ENCODE measurements around the gene DKK2. TPM values are rescaled to one million over a fixed set of nuclear protein-coding genes. Genes with fewer than 3 reads are reported as not detected.

The DKK2 gene
- total and polyA plus RNA-seq, 5 donors, result 0.91 to 4.0 (median 2.7) TPM

DNA sequence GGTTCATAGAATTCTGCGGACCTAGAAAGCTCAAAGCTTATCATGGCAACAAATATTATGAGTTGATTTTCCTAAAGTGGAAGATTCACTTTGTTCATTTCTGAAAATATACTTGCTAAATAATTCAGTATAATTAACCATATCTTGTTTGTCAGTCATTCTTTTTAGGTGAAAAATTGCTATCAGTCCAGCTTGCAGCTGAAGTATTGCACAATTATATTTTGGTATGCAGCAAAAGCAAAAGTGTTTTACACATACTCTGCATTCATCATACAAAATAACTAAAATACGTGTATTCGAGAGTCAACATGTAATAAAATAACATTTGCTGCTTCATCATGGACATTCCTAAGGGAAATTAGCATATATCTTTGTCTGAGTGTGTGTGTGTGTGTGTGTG is 24.8 kb downstream of the DKK2 start:
- no peak overlapping the region for H3K4me3 ChIP-seq (ENCODE audit: low read length)
- DNase-seq (no peak), ATAC-seq (no peak)
- WGBS, result 75% methylated on average over 3 of the region's 3 CpGs
- intact Hi-C loops (cut with DNase I), result no loop called here
- no peaks in the 10 kb centered on the region for H3K9me3 ChIP-seq (ENCODE audit: control insufficient read depth, low read length)
- H3K27me3 ChIP-seq (ENCODE audit: control insufficient read depth, insufficient read depth), result no peaks in the 10 kb centered on the region
- H3K4me1 ChIP-seq (ENCODE audit: control insufficient read depth, insufficient read depth, low read length), result no peaks in the 10 kb centered on the region
- no peak overlapping the region for H3K27ac ChIP-seq (ENCODE audit: low read length)

GRCh38 chr4:107009196-107009968 is 26.7 kb downstream of the DKK2 start:
- intact Hi-C loops (cut with DNase I), result no loop called here
- DNase-seq (no peak), ATAC-seq (no peak)
- no peaks in the 10 kb centered on the region for H3K4me1 ChIP-seq (ENCODE audit: control insufficient read depth, insufficient read depth, low read length)
- H3K4me3 ChIP-seq (ENCODE audit: low read length), result no peak overlapping the region
- no peaks in the 10 kb centered on the region for H3K9me3 ChIP-seq (ENCODE audit: control insufficient read depth, low read length)
- H3K27me3 ChIP-seq (ENCODE audit: control insufficient read depth, insufficient read depth), result no peaks in the 10 kb centered on the region
- 69% methylated on average over 3 of the region's 3 CpGs for WGBS
- no peak overlapping the region for H3K27ac ChIP-seq (ENCODE audit: low read length)

- intact Hi-C loops (cut with DNase I), result no loop called here
These were observed 28.0 kb downstream of the DKK2 start for GRCh38 chr4:107008115-107008514.

DNA sequence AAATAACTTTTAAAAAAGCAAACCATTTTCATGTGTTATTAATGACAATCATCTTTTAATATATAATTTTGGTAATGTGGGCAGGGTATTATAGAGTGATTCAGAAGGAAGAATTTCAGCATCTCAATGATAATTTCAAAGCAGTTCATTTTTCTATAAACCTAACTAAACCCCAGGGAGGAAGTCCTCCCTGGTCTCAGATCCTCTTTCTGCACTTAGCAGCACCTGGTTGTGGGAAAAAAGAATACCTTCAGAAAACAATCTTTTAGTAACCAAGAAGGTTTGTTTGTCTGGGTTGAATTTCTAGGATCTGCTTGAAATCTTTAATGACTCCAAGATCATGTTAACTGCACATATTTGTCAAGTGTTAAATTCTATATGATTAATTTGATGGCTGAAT is 29.9 kb downstream of the DKK2 start:
- H3K4me3 ChIP-seq (ENCODE audit: low read length), result no peak overlapping the region
- no peaks in the 10 kb centered on the region for H3K4me1 ChIP-seq (ENCODE audit: control insufficient read depth, insufficient read depth, low read length)
- DNase-seq (no peak), ATAC-seq (no peak)
- no peaks in the 10 kb centered on the region for H3K27me3 ChIP-seq (ENCODE audit: control insufficient read depth, insufficient read depth)
- H3K9me3 ChIP-seq (ENCODE audit: control insufficient read depth, low read length), result no peaks in the 10 kb centered on the region
- H3K27ac ChIP-seq (ENCODE audit: low read length), result no peak overlapping the region
- intact Hi-C loops (cut with DNase I), result no loop called here

More at GRCh38 chr4:107008115-107008514, 28.0 kb downstream of the DKK2 start:
- H3K4me3 ChIP-seq (ENCODE audit: low read length), result no peak overlapping the region
- H3K27me3 ChIP-seq (ENCODE audit: control insufficient read depth, insufficient read depth), result no peaks in the 10 kb centered on the region
- H3K27ac ChIP-seq (ENCODE audit: low read length), result no peak overlapping the region
- no peaks in the 10 kb centered on the region for H3K4me1 ChIP-seq (ENCODE audit: control insufficient read depth, insufficient read depth, low read length)
- no peak for DNase-seq
- no peak for ATAC-seq
- H3K9me3 ChIP-seq (ENCODE audit: control insufficient read depth, low read length), result no peaks in the 10 kb centered on the region
- 83% methylated on average over 2 of the region's 2 CpGs for WGBS

- DNase-seq, result no peak
- Histone ChIP-seq H3K27me3 (ENCODE audit: control insufficient read depth, insufficient read depth) (no peaks in the 10 kb centered on the region), H3K4me1 (ENCODE audit: control insufficient read depth, insufficient read depth, low read length) (no peaks in the 10 kb centered on the region), H3K27ac (ENCODE audit: low read length) (no peak overlapping the region), H3K4me3 (ENCODE audit: low read length) (no peak overlapping the region), H3K9me3 (ENCODE audit: control insufficient read depth, low read length) (no peaks in the 10 kb centered on the region)
- ATAC-seq, result no peak
- WGBS, result 16% methylated on average over 2 of the region's 2 CpGs
- intact Hi-C loops (cut with DNase I), result no loop called here
These were observed 39.6 kb downstream of the DKK2 start for GRCh38 chr4:106996490-106996889.

DNA sequence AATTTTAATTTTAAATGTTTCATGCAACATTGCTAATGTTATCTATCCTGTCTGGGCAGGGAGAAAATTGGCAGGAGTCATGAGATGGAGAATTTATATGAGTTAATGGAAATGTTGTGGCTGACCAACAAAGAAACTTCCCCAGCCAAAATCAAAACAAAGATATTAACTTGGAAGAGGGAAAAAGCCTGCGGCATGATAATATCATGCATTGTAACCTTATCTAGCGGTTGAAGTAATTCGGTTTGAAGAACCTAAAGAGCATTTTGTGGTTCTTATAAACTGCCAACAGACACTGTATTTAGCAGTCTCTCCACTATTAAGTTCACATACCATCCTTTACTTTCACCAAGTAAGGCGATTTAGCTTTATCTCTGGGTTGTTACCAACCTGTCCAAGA is 42.3 kb downstream of the DKK2 start:
- H3K4me1 ChIP-seq (ENCODE audit: control insufficient read depth, insufficient read depth, low read length), result no peaks in the 10 kb centered on the region
- H3K4me3 ChIP-seq (ENCODE audit: low read length), result no peak overlapping the region
- intact Hi-C loops (cut with DNase I), result no loop called here
- DNase-seq (no peak), ATAC-seq (no peak)
- no peak overlapping the region for H3K27ac ChIP-seq (ENCODE audit: low read length)
- H3K27me3 ChIP-seq (ENCODE audit: control insufficient read depth, insufficient read depth), result no peaks in the 10 kb centered on the region
- 50% methylated on average over 4 of the region's 4 CpGs for WGBS
- H3K9me3 ChIP-seq (ENCODE audit: control insufficient read depth, low read length), result no peaks in the 10 kb centered on the region

DNA sequence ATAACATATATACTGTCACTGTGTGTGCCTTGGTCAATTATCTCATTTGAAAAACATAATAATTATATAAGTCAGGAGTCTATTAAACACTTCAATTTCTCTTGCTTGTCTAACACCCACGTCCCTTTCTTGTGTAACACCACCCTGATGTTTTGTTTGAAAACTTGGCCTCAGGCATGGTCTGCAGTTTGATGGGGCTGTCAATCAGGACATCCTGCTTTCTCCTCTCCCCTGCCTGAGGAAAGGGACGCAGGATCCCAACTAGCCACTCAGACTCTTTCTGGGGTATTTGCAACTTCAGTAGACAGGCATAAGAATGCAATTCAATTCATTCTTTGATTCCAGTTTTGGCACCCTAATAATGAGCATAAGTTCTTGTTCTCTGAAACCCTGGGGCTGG is 48.8 kb downstream of the DKK2 start:
- DNase-seq, result no peak
- H3K27ac ChIP-seq (ENCODE audit: low read length), result no peak overlapping the region
- H3K4me3 ChIP-seq (ENCODE audit: low read length), result no peak overlapping the region
- intact Hi-C loops (cut with DNase I), result no loop called here
- 51% methylated on average over 2 of the region's 2 CpGs for WGBS
- H3K9me3 ChIP-seq (ENCODE audit: control insufficient read depth, low read length), result no peaks in the 10 kb centered on the region
- no peak for ATAC-seq
- no peaks in the 10 kb centered on the region for H3K27me3 ChIP-seq (ENCODE audit: control insufficient read depth, insufficient read depth)
- no peaks in the 10 kb centered on the region for H3K4me1 ChIP-seq (ENCODE audit: control insufficient read depth, insufficient read depth, low read length)

- no peaks in the 10 kb centered on the region for H3K4me1 ChIP-seq (ENCODE audit: control insufficient read depth, insufficient read depth, low read length)
- H3K9me3 ChIP-seq (ENCODE audit: control insufficient read depth, low read length), result no peaks in the 10 kb centered on the region
- ATAC-seq (no peak), DNase-seq (no peak)
- 40% methylated on average over 1 of the region's 1 CpG for WGBS
- no peaks in the 10 kb centered on the region for H3K27me3 ChIP-seq (ENCODE audit: control insufficient read depth, insufficient read depth)
- no peak overlapping the region for H3K4me3 ChIP-seq (ENCODE audit: low read length)
- intact Hi-C loops (cut with DNase I), result no loop called here
- no peak overlapping the region for H3K27ac ChIP-seq (ENCODE audit: low read length)
These were observed 49.6 kb downstream of the DKK2 start for GRCh38 chr4:106986486-106986885.

DNA sequence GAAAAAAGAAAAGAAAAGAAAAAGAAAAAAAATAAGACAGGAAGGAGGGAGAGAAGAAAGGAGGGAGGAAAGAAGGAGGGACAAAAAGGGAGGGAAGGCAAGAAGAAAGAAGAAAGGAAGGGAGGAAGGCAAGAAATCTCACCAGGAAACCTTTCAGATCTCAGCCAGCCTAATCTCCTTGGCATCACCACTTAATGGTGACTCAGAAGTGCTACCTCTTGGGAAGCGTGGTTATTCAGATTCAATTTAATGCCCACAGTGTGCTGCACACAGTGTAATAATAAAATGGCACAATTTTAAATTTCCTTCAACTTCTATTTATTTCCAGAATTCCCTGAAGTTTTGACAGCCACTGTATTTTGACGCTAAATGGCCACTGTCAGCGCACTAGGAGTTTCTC is 50.3 kb downstream of the DKK2 start:
- H3K27me3 ChIP-seq (ENCODE audit: control insufficient read depth, insufficient read depth), result no peaks in the 10 kb centered on the region
- WGBS, result 67% methylated on average over 3 of the region's 3 CpGs
- H3K27ac ChIP-seq (ENCODE audit: low read length), result no peak overlapping the region

DNA sequence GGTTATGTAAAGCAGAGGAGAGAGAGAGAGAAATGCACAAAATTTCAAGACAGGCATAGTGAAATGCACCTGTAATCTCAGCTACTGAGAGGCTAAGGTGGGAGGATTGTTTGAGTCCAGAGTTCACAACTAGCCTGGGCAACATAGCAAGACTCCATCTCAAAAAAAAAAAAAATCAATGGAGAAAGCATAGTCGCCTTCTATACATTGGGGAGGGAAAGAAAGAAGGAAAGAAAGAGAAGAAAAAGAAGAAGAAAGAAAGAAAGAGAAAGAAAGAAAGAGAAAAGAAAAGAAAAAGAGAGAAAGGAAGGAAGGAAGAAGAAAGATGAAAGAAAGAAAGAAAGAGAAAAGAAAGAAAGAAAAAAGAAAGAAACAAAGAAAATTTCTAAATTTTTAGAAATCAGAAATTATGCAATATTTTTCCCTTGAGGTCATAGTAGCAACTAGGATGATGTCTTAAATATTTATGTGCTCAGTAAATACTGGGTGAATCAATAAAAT is 53.4 kb downstream of the DKK2 start:
- Histone ChIP-seq H3K4me1 (ENCODE audit: control insufficient read depth, insufficient read depth, low read length) (no peaks in the 10 kb centered on the region), H3K9me3 (ENCODE audit: control insufficient read depth, low read length) (no peaks in the 10 kb centered on the region), H3K27me3 (ENCODE audit: control insufficient read depth, insufficient read depth) (no peaks in the 10 kb centered on the region), H3K4me3 (ENCODE audit: low read length) (no peak overlapping the region), H3K27ac (ENCODE audit: low read length) (no peak overlapping the region)
- WGBS, result 73% methylated on average over 1 of the region's 1 CpG
- no peak for ATAC-seq
- DNase-seq, result no peak
- intact Hi-C loops (cut with DNase I), result no loop called here

More for the DNA sequence above, 50.3 kb downstream of the DKK2 start:
- Histone ChIP-seq H3K4me1 (ENCODE audit: control insufficient read depth, insufficient read depth, low read length) (no peaks in the 10 kb centered on the region), H3K9me3 (ENCODE audit: control insufficient read depth, low read length) (no peaks in the 10 kb centered on the region), H3K4me3 (ENCODE audit: low read length) (no peak overlapping the region)
- no peak for DNase-seq
- intact Hi-C loops (cut with DNase I), result no loop called here
- no peak for ATAC-seq

DNA sequence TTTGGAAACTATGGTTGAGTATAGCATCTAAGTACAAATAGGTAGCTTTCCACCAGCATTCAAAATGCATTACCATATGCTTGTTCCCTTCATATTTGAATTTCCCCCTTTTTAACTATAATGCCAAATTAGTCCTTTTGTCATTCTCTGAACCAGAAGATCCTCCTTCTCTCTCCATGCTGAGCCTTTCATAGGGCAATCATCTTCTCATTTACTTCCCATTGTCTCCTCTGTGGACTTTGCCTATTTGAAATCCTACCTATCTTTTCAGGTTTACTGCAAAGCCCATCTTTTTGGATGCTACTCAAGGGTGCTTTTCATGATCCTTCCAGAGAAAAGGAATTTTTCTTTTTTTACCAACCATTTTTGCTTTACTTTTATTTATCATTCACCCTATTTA is 54.7 kb downstream of the DKK2 start:
- H3K9me3 ChIP-seq (ENCODE audit: control insufficient read depth, low read length), result no peaks in the 10 kb centered on the region
- no peak overlapping the region for H3K4me3 ChIP-seq (ENCODE audit: low read length)
- DNase-seq (no peak), ATAC-seq (no peak)
- intact Hi-C loops (cut with DNase I), result no loop called here
- no peaks in the 10 kb centered on the region for H3K27me3 ChIP-seq (ENCODE audit: control insufficient read depth, insufficient read depth)
- H3K4me1 ChIP-seq (ENCODE audit: control insufficient read depth, insufficient read depth, low read length), result no peaks in the 10 kb centered on the region
- no peak overlapping the region for H3K27ac ChIP-seq (ENCODE audit: low read length)

DNA sequence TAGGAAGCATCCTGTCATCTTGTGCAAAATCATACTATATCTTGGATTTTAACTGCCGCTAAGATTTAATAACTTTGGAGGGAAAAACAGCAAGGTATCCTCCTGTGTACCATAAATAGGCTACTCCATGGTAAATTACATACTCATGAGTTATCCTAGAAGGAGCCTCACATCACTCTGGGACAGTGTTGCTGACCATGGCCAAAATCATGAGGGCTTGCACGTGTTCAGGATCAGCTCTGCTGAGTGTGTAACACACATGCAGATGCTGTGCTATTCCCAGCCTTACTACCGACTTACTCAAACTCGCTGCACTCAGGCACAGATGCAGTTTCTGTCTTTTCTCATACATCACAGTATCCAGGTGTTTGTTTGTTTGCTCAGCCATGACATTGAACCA is 56.6 kb downstream of the DKK2 start:
- no peak for ATAC-seq

More for the DNA sequence above, 56.6 kb downstream of the DKK2 start:
- H3K4me1 ChIP-seq (ENCODE audit: control insufficient read depth, insufficient read depth, low read length), result no peaks in the 10 kb centered on the region
- H3K27me3 ChIP-seq (ENCODE audit: control insufficient read depth, insufficient read depth), result no peaks in the 10 kb centered on the region
- no peak overlapping the region for H3K4me3 ChIP-seq (ENCODE audit: low read length)
- DNase-seq, result no peak
- no peak overlapping the region for H3K27ac ChIP-seq (ENCODE audit: low read length)
- H3K9me3 ChIP-seq (ENCODE audit: control insufficient read depth, low read length), result no peaks in the 10 kb centered on the region
- 85% methylated on average over 4 of the region's 4 CpGs for WGBS
- intact Hi-C loops (cut with DNase I), result no loop called here
